Activated CD4-positive, alpha-beta T cell treated with anti-CD3 and anti-CD28 coated beads, Interleukin-2, amount 10 ng/mL, durations not matched to agents 7 days and 5 days (primary cell): ENCODE data around the gene TMEM114. TPM values are rescaled to one million over a fixed set of nuclear protein-coding genes. Genes with fewer than 3 reads are reported as not detected.
"Not testable (repeated sequence)": the region's sequence is repeated elsewhere in the genome, so short reads cannot be mapped to it uniquely, and the experiment has no call there.

Source experiments
- CTCF ChIA-PET: fragments of 350-600 bp; sonication (Branson Sonifier 250); formaldehyde crosslinking; loops from one replicate; lab custom pipeline; 2021; ENCODE audit warnings: antibody characterized with exemption; lab: Charles Lee
- POLR2A ChIA-PET: fragments of 350-600 bp; sonication (Branson Sonifier 250); formaldehyde crosslinking; loops from one replicate; lab custom pipeline; 2021; ENCODE audit warnings: antibody characterized with exemption; lab: Charles Lee
- DNase-seq: peaks from one replicate; pipeline ENCODE4 v3.0.0-alpha.2; 2020
- H3K27ac Mint-ChIP-seq: one replicate; pipeline ENCODE4 v1.8.0; 2021; ENCODE audit warnings: mild to moderate bottlenecking, moderate library complexity, mixed read lengths
- H3K27me3 Mint-ChIP-seq: one replicate; pipeline ENCODE4 v1.8.0; 2021; ENCODE audit warnings: mixed read lengths
- H3K36me3 Mint-ChIP-seq: one replicate; pipeline ENCODE4 v1.8.0; 2021; ENCODE audit warnings: low read depth, mixed read lengths
- H3K4me1 Mint-ChIP-seq: one replicate; pipeline ENCODE4 v1.8.0; 2021; ENCODE audit warnings: mixed read lengths
- H3K4me3 Mint-ChIP-seq: one replicate; pipeline ENCODE4 v1.8.0; 2021; ENCODE audit warnings: mild to moderate bottlenecking, moderate library complexity, mixed read lengths
- H3K9me3 Mint-ChIP-seq: one replicate; pipeline ENCODE4 v1.8.0; 2021; ENCODE audit warnings: mixed read lengths
- total RNA-seq, 2 experiments: library from RNA; stranded (reverse); gene quantifications; one replicate each; pipeline ENCODE4 v1.2.3, GENCODE V29; 2021

The TMEM114 gene
- total RNA-seq, 2 experiments from 2014 or later: not detected

DNA sequence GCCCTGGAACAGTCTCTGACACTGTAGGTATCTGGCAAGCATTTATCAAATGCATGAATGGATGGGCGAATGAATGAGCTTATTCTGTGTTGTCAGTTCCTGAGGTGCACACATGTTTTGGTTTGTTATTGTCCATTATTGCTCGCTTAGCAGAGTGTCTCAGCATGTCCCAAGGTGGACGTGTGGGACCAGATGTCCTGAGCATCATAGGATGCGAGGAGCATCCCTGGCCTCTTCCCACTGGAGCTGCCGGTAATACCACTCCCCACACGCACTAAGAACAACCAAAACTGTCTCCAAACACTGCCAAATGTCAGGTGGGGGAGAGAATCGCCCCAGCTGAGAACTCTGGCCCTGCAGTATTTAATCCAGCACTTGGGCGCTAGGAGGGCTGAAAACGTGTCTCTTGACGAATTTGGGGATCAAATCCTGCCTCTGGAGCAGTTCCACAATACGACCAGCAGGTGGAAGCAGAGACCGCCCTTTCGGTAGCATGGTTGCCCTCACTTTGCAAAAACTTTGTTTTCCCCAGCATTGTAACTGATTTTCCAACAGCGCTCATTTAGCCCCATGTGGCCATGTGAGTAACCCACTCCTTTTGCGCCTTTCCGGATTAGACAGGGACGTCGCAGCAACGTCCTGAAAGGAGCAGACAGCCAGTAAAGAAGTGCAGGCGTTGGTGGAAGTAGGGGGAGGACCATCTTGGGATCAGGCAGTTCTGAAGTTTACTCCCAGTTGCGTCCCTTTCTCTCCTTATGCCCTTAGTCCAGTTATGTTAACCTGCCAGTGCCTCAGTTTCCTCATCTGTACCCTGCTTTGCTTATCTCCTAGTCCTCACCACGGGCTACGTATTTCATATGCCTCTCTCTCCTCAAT, 22.7 kb downstream of the TMEM114 start:
- POLR2A ChIA-PET: no interaction called here
- no peak overlapping the region for H3K27ac Mint-ChIP-seq

DNA sequence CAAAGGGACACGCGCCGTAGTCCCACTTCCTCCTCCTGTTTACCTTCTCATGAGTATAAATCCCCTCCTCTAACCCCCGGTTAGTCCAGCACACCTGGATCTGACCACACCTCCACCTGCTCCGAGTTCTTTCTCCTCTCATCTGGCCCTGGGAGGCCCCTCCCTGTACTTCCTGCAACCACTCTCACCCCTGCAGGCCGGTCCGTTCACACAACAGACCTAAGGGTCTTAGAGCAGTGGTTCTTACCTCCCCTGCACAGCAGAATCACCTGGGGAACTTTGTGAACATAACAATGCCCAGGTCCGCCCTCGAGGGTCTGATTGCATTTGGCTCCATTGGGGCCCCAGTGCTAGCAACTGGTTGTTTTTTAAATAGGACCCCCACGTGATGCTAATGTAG, 24.8 kb downstream of the TMEM114 start:
- Mint-ChIP-seq H3K27me3 (peaks cover 2% of the 10 kb centered on the region), H3K4me1 (peaks cover 7% of the 10 kb centered on the region), H3K9me3 (no peaks in the 10 kb centered on the region), H3K36me3 (no peaks in the 10 kb centered on the region), H3K27ac (no peak overlapping the region), H3K4me3 (no peak overlapping the region)
- POLR2A ChIA-PET: no interaction called here
- CTCF ChIA-PET: no interaction called here
- no peak for DNase-seq

More for the DNA sequence above, 22.7 kb downstream of the TMEM114 start:
- H3K36me3 Mint-ChIP-seq: no peaks in the 10 kb centered on the region
- H3K4me1 Mint-ChIP-seq: peaks cover 7% of the 10 kb centered on the region
- H3K9me3 Mint-ChIP-seq: no peaks in the 10 kb centered on the region
- H3K27me3 Mint-ChIP-seq: peaks cover 8% of the 10 kb centered on the region
- CTCF ChIA-PET: interaction anchor here (0.6 to 1.7 kb wide), 7 partner anchors 12 to 441 kb away, joined by 3 to 5 read pairs (median 3); no protein-coding TSS in a partner anchor
- no peak overlapping the region for H3K4me3 Mint-ChIP-seq
- peak; percentile 85 for DNase-seq

DNA sequence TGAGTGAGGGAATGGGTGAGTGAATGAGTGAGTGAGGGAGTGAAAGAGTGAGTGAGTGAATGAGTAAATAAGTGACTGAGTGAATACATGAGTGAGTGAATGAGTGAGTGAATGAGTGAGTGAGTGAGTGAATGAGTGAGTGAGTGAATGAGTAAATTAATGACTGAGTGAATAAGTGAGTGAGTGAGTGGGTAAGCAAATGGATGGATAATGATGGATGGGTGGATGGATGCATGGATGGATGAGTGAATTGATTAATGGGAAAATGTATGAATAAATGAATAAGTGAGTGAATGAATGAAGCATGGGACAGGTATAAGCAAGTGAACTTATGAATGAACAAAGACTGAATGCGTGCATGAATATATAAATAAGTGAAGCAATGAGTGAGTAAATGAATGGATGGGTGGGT, 25.4 kb downstream of the TMEM114 start:
- H3K9me3 Mint-ChIP-seq: no peaks in the 10 kb centered on the region
- POLR2A ChIA-PET: no interaction called here
- no peaks in the 10 kb centered on the region for H3K27me3 Mint-ChIP-seq
- H3K36me3 Mint-ChIP-seq: no peaks in the 10 kb centered on the region
- peaks cover 7% of the 10 kb centered on the region for H3K4me1 Mint-ChIP-seq
- CTCF ChIA-PET: no interaction called here
- DNase-seq: no peak
- no peak overlapping the region for H3K4me3 Mint-ChIP-seq
- no peak overlapping the region for H3K27ac Mint-ChIP-seq

DNA sequence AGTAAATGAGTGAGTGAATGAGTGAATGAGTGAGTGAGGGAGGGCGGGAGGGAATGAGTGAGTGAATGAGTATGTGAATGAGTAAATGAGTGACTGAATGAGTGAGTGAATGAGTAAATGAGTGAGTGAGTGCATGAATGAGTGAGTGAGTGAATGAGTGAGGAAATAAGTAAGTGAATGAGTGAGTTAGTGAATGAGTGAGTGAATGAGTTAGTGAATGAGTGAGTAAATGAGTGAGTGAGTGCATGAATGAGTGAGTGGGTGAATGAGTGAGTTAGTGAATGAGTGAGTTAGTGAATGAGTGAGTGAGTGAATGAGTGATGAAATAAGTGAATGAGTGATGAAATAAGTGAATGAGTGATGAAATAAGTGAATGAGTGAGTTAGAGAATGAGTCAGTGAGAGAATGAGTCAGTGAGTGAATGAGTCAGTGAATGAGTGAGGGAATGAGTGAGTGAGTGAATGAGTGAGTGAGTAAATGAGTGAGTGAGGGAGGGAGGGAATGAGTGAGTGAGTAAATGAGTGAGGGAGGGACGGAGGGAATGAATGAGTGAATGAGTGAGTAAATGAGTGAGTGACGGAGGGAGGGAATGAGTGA, 26.3 kb downstream of the TMEM114 start:
- CTCF ChIA-PET, H3K36me3 Mint-ChIP-seq, H3K4me3 Mint-ChIP-seq, H3K27ac Mint-ChIP-seq, H3K9me3 Mint-ChIP-seq, POLR2A ChIA-PET, H3K4me1 Mint-ChIP-seq, H3K27me3 Mint-ChIP-seq, DNase-seq: not testable (repeated sequence)

DNA sequence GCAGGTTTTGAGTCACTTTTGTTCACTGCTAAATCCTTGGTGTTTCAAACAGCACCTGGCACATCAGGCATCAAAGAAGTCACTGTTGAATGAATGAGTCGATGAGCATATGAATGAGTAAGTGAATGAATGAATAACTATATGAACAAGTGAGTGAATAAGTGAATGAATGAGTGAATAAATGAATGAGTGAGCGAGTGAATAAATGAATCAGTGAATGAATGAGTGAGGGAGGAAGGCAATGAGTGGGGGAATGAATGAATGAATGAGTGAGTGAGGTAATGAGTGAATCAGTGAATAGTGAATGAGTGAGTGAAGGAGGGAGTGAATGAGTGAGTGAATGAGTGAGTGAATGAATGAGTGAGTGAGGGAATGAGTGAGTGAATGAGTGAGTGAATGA, 28.8 kb downstream of the TMEM114 start:
- Mint-ChIP-seq H3K9me3 (no peaks in the 10 kb centered on the region), H3K27ac (no peak overlapping the region), H3K4me3 (no peak overlapping the region), H3K27me3 (no peaks in the 10 kb centered on the region), H3K4me1 (no peaks in the 10 kb centered on the region), H3K36me3 (no peaks in the 10 kb centered on the region)
- no peak for DNase-seq
- CTCF ChIA-PET: interaction anchor here (0.6 kb wide), 1 partner anchor 295 kb away, joined by 3 read pairs; no protein-coding TSS in a partner anchor
- POLR2A ChIA-PET: no interaction called here

DNA sequence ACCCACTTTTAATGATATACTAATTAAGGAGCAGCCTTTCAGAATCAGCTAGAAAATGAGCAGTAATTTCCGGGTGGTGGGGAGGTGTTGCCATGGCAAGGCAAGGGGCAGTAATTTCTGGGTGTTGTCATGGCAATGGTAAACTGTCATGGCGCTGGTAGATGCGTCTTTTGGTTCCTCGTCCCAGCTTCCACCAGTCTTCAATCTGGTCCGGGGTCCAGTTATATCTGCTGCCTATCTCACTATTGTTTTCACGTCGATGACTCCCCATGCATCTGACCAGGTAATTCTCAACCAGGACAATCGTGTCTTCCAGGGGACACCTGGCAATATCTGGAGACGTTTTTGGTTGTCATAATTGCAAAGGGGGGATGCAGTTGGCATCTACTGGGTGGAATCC, 34.9 kb downstream of the TMEM114 start:
- H3K4me1 Mint-ChIP-seq: no peaks in the 10 kb centered on the region
- CTCF ChIA-PET: interaction anchor here (0.6 kb wide), 1 partner anchor 452 kb away, joined by 3 read pairs; no protein-coding TSS in a partner anchor
- H3K36me3 Mint-ChIP-seq: no peaks in the 10 kb centered on the region
- no peak overlapping the region for H3K4me3 Mint-ChIP-seq
- no peak overlapping the region for H3K27ac Mint-ChIP-seq
- no peak for DNase-seq
- peaks cover 13% of the 10 kb centered on the region for H3K27me3 Mint-ChIP-seq
- POLR2A ChIA-PET: no interaction called here
- H3K9me3 Mint-ChIP-seq: no peaks in the 10 kb centered on the region

DNA sequence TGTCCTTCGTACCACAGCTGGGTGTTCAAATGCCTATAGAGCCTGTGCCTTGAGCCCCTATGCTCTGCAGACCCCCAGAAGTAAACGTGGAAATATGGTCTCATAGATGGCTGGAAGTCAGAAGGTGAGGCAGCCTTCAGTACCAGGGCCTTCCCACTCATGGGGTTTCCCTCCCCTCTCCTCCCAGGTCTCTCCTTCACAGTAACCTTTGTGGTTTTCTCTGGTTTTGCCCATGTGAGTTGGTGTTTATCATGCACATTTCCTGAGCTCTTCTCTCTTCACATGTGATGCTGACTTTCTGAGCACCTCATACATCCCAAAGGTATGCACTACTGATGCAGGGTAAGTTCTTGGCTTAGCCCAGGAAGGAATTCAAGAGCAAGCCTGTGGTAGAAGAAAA, 35.4 kb downstream of the TMEM114 start:
- Mint-ChIP-seq H3K9me3 (no peaks in the 10 kb centered on the region), H3K27me3 (peaks cover 13% of the 10 kb centered on the region), H3K4me1 (no peaks in the 10 kb centered on the region), H3K36me3 (no peaks in the 10 kb centered on the region), H3K4me3 (no peak overlapping the region), H3K27ac (no peak overlapping the region)
- no peak for DNase-seq
- ChIA-PET CTCF (interaction anchor here (0.6 kb wide), 1 partner anchor 453 kb away, joined by 3 read pairs; no protein-coding TSS in a partner anchor), POLR2A (no interaction called here)

DNA sequence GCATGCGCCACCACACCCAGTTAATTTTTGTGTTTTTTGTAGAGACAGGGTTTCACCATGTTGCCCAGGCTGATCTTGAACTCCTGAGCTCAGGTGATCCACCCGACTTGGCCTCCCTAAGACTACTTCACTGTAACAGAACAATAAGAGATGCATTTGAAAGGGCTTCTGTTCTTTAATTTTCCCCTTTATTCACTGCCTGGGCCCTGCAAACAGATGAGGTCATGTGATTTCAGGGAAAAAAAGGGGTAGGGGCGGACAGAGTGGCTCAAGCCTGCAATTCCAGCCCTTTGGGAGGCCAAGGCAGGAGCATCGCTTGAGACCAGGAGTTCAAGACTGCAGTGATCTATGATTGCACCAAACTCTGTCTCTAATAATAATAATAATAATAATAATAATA, 36.3 kb downstream of the TMEM114 start:
- no peak overlapping the region for H3K4me3 Mint-ChIP-seq
- DNase-seq: no peak
- H3K9me3 Mint-ChIP-seq: no peaks in the 10 kb centered on the region
- H3K27me3 Mint-ChIP-seq: peaks cover 13% of the 10 kb centered on the region
- no peak overlapping the region for H3K27ac Mint-ChIP-seq
- POLR2A ChIA-PET: no interaction called here
- no peaks in the 10 kb centered on the region for H3K36me3 Mint-ChIP-seq
- CTCF ChIA-PET: no interaction called here
- no peaks in the 10 kb centered on the region for H3K4me1 Mint-ChIP-seq

DNA sequence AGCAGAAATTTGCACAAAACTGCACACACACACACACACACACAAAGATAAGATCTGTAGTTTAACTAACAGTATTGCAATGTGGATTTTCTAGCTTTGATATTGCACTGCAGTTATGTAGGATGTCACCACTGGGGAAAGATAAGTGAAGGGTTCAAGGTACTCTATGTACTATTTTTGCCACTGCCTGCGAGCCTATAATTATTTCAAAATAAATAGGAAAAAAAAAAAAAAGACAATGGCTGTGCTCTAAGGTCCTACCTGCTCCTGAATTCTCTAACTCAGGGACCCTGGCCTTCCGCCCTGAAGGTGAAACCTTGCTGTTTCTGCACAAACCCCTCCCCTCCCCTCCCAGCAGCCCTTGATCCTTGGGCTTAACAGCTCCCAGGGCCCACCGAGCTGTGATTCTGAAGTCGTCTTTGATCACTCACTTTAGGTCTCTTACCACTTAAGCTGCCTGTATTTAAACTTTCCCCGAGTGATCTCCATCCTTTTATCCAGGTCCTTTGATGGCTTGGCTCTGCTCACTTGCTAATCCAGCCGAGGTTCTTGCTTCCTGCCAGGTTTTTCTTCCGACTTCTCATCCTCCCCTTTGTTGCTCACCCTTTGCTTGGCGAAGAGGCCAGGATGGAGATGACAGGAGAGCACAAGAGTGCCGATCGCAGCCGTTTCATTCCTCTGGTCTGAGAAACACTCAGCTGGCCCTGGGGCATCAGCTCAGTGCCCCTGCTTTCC, 37.7 kb downstream of the TMEM114 start:
- H3K9me3 Mint-ChIP-seq: no peaks in the 10 kb centered on the region
- peaks cover 13% of the 10 kb centered on the region for H3K27me3 Mint-ChIP-seq
- no peak for DNase-seq
- no peak overlapping the region for H3K4me3 Mint-ChIP-seq
- H3K27ac Mint-ChIP-seq: no peak overlapping the region
- POLR2A ChIA-PET: no interaction called here
- CTCF ChIA-PET: no interaction called here
- no peaks in the 10 kb centered on the region for H3K36me3 Mint-ChIP-seq
- no peaks in the 10 kb centered on the region for H3K4me1 Mint-ChIP-seq

DNA sequence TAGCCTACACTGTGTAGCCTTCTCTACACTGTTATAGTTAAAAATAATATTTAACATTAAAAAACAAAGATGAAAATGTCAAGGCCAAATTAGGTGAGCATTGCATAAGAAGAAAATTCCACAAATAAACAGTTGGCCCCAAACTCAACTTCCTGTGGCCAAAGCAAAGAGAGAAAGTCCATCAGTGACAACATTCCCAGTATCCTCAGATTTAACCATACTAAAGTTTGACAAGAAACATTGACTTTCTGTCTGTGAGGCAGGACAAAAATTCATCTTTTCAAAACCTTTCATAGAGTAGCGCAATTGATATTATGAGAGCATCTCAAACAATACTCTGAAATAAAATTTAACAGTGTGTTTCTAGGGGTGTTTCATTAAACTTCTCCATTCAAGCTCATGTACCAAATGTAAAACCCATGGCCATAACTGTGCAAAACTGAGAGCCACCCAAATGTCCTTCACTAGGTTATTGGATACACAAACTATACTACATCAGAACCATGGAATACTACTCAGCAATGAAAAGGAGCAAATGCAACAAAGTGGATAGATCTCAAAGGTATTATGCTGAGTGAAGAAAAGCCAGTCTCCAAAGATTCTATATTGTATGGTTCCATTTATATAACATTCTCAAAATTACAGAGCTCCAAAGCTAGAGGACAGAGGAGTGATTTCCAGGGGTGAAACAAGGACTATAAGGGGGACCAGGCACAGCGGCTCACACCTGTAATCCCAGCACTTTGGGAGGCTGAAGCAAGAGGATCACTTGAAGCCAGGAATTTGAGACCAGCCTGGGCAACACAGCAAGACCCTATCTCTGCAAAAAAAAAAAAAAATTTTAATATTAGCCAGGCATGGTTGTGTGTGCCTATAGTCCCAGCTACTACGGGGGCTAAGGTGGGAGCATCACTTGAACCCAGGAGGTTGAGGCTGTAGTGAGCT, 38.7 kb downstream of the TMEM114 start:
- Mint-ChIP-seq H3K27ac (no peak overlapping the region), H3K4me1 (no peaks in the 10 kb centered on the region), H3K36me3 (no peaks in the 10 kb centered on the region), H3K4me3 (no peak overlapping the region), H3K9me3 (no peaks in the 10 kb centered on the region), H3K27me3 (peaks cover 13% of the 10 kb centered on the region)
- no peak for DNase-seq
- CTCF ChIA-PET: no interaction called here
- POLR2A ChIA-PET: no interaction called here

DNA sequence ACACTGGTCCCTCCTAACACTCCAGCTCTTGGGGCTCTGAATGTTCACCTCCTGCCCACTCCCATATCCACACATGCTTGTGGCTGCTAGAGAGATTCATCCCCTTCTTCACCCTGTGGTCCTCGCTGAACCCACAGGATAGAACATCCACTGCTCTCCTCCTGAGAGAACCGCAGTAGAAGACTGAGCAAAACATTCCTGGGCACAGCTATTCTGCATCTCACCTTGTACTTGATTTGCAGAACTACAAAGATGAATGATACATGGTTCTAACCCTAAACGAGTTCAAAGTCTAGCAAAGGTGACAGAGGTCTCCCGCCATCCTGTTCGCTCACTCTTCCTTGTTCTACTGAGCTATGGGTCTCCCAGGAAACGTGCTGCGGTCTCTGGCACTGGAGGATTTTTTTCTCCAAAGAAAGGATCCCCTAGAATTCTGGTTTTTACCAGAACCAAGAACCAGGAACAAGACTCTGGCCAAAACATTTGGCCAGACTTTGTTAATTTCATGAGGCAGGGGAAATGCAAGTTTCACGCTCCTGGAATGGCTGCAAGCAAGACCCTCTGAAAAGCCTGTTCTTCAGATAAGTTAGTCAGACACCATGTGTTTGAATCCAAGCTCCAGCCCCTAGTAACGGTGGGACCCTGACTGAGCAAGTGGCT, 39.5 kb downstream of the TMEM114 start:
- Mint-ChIP-seq H3K4me3 (no peak overlapping the region), H3K4me1 (no peaks in the 10 kb centered on the region), H3K27me3 (peaks cover 13% of the 10 kb centered on the region), H3K27ac (no peak overlapping the region), H3K36me3 (no peaks in the 10 kb centered on the region), H3K9me3 (no peaks in the 10 kb centered on the region)
- ChIA-PET CTCF (no interaction called here), POLR2A (no interaction called here)
- no peak for DNase-seq
